Liver (tissue), 9 donors: ENCODE results near the gene CCNL1. TPM values are rescaled to one million over a fixed set of nuclear protein-coding genes. Genes with fewer than 3 reads are reported as not detected.
A peak's percentile ranks its signal among the peaks of the same experiment; 100 is the strongest.

ENCODE experiments used
- DNase-seq: peaks from one replicate; pipeline ENCODE4 v3.0.0-alpha.2; 2017; ENCODE audit warnings: low spot score
- H3K27ac ChIP-seq, 2 donors: one replicate each; pipeline ENCODE4 v1.7.0; 2013; ENCODE audit warnings: inconsistent platforms in 2 of 2, low read length in 2 of 2, control low read depth in 1 of 2, low read depth in 1 of 2, mild to moderate bottlenecking in 1 of 2
- H3K27me3 ChIP-seq, 4 donors: one replicate each; pipeline versions ENCODE4 v1.6.1 to v1.7.0; 2013; ENCODE audit warnings: low read length in 3 of 4, inconsistent platforms in 1 of 4, mild to moderate bottlenecking in 1 of 4, moderate library complexity in 1 of 4; ENCODE audit not compliant: control insufficient read depth in 4 of 4, insufficient read depth in 4 of 4
- H3K36me3 ChIP-seq, 4 donors: one replicate each; pipeline versions ENCODE4 v1.6.1 to v1.7.0; 2013; ENCODE audit warnings: low read length in 3 of 4, mild to moderate bottlenecking in 3 of 4, low read depth in 1 of 4, moderate library complexity in 1 of 4; ENCODE audit not compliant: control insufficient read depth in 4 of 4, insufficient read depth in 3 of 4
- H3K4me1 ChIP-seq, 4 donors: one replicate each; pipeline versions ENCODE4 v1.6.1 to v1.7.0; 2013; ENCODE audit warnings: low read length in 3 of 4, mild to moderate bottlenecking in 3 of 4, moderate library complexity in 1 of 4; ENCODE audit not compliant: control insufficient read depth in 4 of 4, insufficient read depth in 4 of 4
- H3K4me3 ChIP-seq, 3 donors: one replicate each; pipeline versions ENCODE4 v1.6.1 to v1.7.0; 2013; ENCODE audit warnings: low read length in 3 of 3, control low read depth in 1 of 3, low read depth in 1 of 3, mild to moderate bottlenecking in 1 of 3
- H3K9ac ChIP-seq, 2 donors: one replicate each; pipeline ENCODE4 v1.7.0; 2013; ENCODE audit warnings: low read length in 2 of 2, mild to moderate bottlenecking in 2 of 2, moderate library complexity in 2 of 2, control low read depth in 1 of 2, low read depth in 1 of 2
- H3K9me3 ChIP-seq, 4 donors: one replicate each; pipeline versions ENCODE4 v1.6.1 to v1.7.0; 2013; ENCODE audit warnings: low read length in 3 of 4; ENCODE audit not compliant: control insufficient read depth in 4 of 4
- ATF3 ChIP-seq: IDR thresholded peaks from 2 replicates; pipeline ENCODE4 v1.6.1; 2016; ENCODE audit warnings: antibody characterized with exemption
- EGR1 ChIP-seq, 2 donors: IDR thresholded peaks; 2 replicates each; pipeline ENCODE4 v1.6.1; 2016 to 2018; ENCODE audit warnings: antibody characterized with exemption in 2 of 2, low read depth in 2 of 2
- FOXA1 ChIP-seq: IDR thresholded peaks from 2 replicates; pipeline ENCODE4 v1.6.1; 2016; ENCODE audit warnings: antibody characterized with exemption
- FOXA2 ChIP-seq: IDR thresholded peaks from 2 replicates; pipeline ENCODE4 v1.6.1; 2016; ENCODE audit warnings: antibody characterized with exemption
- GABPA ChIP-seq, 2 donors: IDR thresholded peaks in 1 of 2; conservative IDR thresholded peaks in 1 of 2; 2 replicates each; pipeline ENCODE4 v1.6.1; 2016; ENCODE audit warnings: antibody characterized with exemption in 2 of 2, mild to moderate bottlenecking in 1 of 2, moderate library complexity in 1 of 2
- HNF4A ChIP-seq, 2 donors: conservative IDR thresholded peaks; 2 replicates each; pipeline ENCODE4 v1.6.1; 2016; ENCODE audit warnings: antibody characterized with exemption in 2 of 2, mild to moderate bottlenecking in 2 of 2
- HNF4G ChIP-seq: IDR thresholded peaks from 2 replicates; pipeline ENCODE4 v1.6.1; 2016; ENCODE audit warnings: antibody characterized with exemption
- JUND ChIP-seq, 2 donors: IDR thresholded peaks; 2 replicates each; pipeline ENCODE4 v1.6.1; 2016; ENCODE audit warnings: antibody characterized with exemption in 2 of 2
- MAX ChIP-seq: IDR thresholded peaks from 2 replicates; pipeline ENCODE4 v1.6.1; 2016; ENCODE audit warnings: antibody characterized with exemption
- NR2F2 ChIP-seq: IDR thresholded peaks from 2 replicates; pipeline ENCODE4 v1.6.1; 2016; ENCODE audit warnings: antibody characterized with exemption
- RAD21 ChIP-seq, 2 donors: IDR thresholded peaks; 2 replicates each; pipeline ENCODE4 v1.6.1; 2016; ENCODE audit warnings: antibody characterized with exemption in 2 of 2, mild to moderate bottlenecking in 2 of 2
- REST ChIP-seq: IDR thresholded peaks from 2 replicates; pipeline ENCODE4 v1.6.1; 2016; ENCODE audit warnings: antibody characterized with exemption, mild to moderate bottlenecking
- RXRA ChIP-seq, 2 donors: IDR thresholded peaks; 2 replicates each; pipeline ENCODE4 v1.6.1; 2017 to 2018; ENCODE audit warnings: antibody characterized with exemption in 2 of 2, mild to moderate bottlenecking in 1 of 2
- SP1 ChIP-seq: IDR thresholded peaks from 2 replicates; pipeline ENCODE4 v1.6.1; 2018; ENCODE audit warnings: antibody characterized with exemption, mild to moderate bottlenecking
- TAF1 ChIP-seq: conservative IDR thresholded peaks from 2 replicates; pipeline ENCODE4 v1.6.1; 2016; ENCODE audit warnings: antibody characterized with exemption, mild to moderate bottlenecking
- YY1 ChIP-seq: IDR thresholded peaks from 2 replicates; pipeline ENCODE4 v1.6.1; 2016; ENCODE audit warnings: antibody characterized with exemption, mild to moderate bottlenecking
- WGBS: extraction: QIAGEN DNeasy Blood & Tissue Kit; methylation state at CpG from one replicate; pipeline ENCODE4 v1.1.7; 2013; 5-methylcytosine and 5-hydroxymethylcytosine counted together
- polyA plus RNA-seq, 2 donors: library from polyadenylated mRNA; stranded (reverse) in 1 of 2; unstranded in 1 of 2; fragments of 200-250 nt in 1 of 2; fragments of >200 nt in 1 of 2; fragmentation: Nextera tagmentation in 1 of 2; extraction: Ambion mirVana in 1 of 2; gene quantifications; one replicate each; pipeline versions ENCODE4 v1.2.1 to v1.2.3, GENCODE V29; 2013 to 2015
- total RNA-seq, 2 donors: library from RNA; depleted of rRNA; stranded (reverse); fragments of >200 nt; gene quantifications; one replicate each; pipeline ENCODE4 v1.2.3, GENCODE V29; 2014
- TF ChIP-seq, protein P1 (sequence below): fragments of 150-350 bp; IDR thresholded peaks from 2 replicates; pipeline ENCODE4 v1.5.1; 2017; ENCODE audit warnings: improper control_type of control experiment, low read depth, low read length; ENCODE audit not compliant: missing input control
- TF ChIP-seq, protein P2 (sequence below): IDR thresholded peaks from 2 replicates; pipeline ENCODE4 v1.6.1; 2016; ENCODE audit warnings: antibody characterized with exemption
- donor health status: healthy.
- donor health status: healthy.
- donor health status: healthy.
- donor health status: healthy.
- donor health status: healthy.

CCNL1 gene
- total and polyA plus RNA-seq, 4 donors, result 22.7 to 163 (median 95.0) TPM

- Histone ChIP-seq H3K27me3 (no peaks in the 10 kb centered on the region), H3K4me1 (peaks cover 0 to 3% (median 0%) of the 10 kb centered on the region in 4 donors), H3K27ac (no peak overlapping the region), H3K36me3 (no peaks in the 10 kb centered on the region), H3K9ac (peak overlapping the region in 1 of 2 donors; percentile 23), H3K4me3 (no peak overlapping the region), H3K9me3 (peaks cover 0 to 3% (median 0%) of the 10 kb centered on the region in 4 donors)
- WGBS, result 79% methylated on average over 3 of the region's 3 CpGs
- TF ChIP-seq SP1 (no peak), NR2F2 (no peak), TAF1 (no peak), HNF4A (conservative IDR thresholded peaks at IDR 0.05) (no peak), REST (no peak), YY1 (no peak), FOXA2 (no peak), ATF3 (no peak), RAD21 (IDR thresholded peaks at IDR 0.05) (no peak), EGR1 (IDR thresholded peaks at IDR 0.05; ENCODE audit: low read depth in 2 of 2) (no peak), RXRA (IDR thresholded peaks at IDR 0.05) (no peak), MAX (no peak), FOXA1 (no peak), GABPA (IDR thresholded peaks at IDR 0.05 in 1 of 2, conservative IDR thresholded peaks at IDR 0.05 in 1 of 2) (no peak), JUND (IDR thresholded peaks at IDR 0.05) (no peak)
- TF ChIP-seq, protein P1, sequence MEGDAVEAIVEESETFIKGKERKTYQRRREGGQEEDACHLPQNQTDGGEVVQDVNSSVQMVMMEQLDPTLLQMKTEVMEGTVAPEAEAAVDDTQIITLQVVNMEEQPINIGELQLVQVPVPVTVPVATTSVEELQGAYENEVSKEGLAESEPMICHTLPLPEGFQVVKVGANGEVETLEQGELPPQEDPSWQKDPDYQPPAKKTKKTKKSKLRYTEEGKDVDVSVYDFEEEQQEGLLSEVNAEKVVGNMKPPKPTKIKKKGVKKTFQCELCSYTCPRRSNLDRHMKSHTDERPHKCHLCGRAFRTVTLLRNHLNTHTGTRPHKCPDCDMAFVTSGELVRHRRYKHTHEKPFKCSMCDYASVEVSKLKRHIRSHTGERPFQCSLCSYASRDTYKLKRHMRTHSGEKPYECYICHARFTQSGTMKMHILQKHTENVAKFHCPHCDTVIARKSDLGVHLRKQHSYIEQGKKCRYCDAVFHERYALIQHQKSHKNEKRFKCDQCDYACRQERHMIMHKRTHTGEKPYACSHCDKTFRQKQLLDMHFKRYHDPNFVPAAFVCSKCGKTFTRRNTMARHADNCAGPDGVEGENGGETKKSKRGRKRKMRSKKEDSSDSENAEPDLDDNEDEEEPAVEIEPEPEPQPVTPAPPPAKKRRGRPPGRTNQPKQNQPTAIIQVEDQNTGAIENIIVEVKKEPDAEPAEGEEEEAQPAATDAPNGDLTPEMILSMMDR, result no peak
- TF ChIP-seq, protein P2, sequence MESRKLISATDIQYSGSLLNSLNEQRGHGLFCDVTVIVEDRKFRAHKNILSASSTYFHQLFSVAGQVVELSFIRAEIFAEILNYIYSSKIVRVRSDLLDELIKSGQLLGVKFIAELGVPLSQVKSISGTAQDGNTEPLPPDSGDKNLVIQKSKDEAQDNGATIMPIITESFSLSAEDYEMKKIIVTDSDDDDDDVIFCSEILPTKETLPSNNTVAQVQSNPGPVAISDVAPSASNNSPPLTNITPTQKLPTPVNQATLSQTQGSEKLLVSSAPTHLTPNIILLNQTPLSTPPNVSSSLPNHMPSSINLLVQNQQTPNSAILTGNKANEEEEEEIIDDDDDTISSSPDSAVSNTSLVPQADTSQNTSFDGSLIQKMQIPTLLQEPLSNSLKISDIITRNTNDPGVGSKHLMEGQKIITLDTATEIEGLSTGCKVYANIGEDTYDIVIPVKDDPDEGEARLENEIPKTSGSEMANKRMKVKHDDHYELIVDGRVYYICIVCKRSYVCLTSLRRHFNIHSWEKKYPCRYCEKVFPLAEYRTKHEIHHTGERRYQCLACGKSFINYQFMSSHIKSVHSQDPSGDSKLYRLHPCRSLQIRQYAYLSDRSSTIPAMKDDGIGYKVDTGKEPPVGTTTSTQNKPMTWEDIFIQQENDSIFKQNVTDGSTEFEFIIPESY, result no peak
- DNase-seq, result no peak
Observed at GRCh38 chr3:157199841-157200240, 39.9 kb upstream of the CCNL1 start.

- Histone ChIP-seq H3K36me3 (no peaks in the 10 kb centered on the region), H3K4me3 (no peak overlapping the region), H3K27me3 (no peaks in the 10 kb centered on the region), H3K9me3 (peaks cover 0 to 3% (median 0%) of the 10 kb centered on the region in 4 donors), H3K4me1 (no peaks in the 10 kb centered on the region), H3K27ac (no peak overlapping the region), H3K9ac (no peak overlapping the region)
- no peak for DNase-seq
- no peak for TF ChIP-seq FOXA2
- TF ChIP-seq GABPA (IDR thresholded peaks at IDR 0.05 in 1 of 2, conservative IDR thresholded peaks at IDR 0.05 in 1 of 2), result no peak
- no peak for TF ChIP-seq EGR1 (IDR thresholded peaks at IDR 0.05; ENCODE audit: low read depth in 2 of 2)
- no peak for TF ChIP-seq NR2F2
- no peak for TF ChIP-seq HNF4G
- TF ChIP-seq TAF1, result no peak
- TF ChIP-seq JUND (IDR thresholded peaks at IDR 0.05), result no peak
- TF ChIP-seq REST, result no peak
- TF ChIP-seq MAX, result no peak
- no peak for TF ChIP-seq RAD21 (IDR thresholded peaks at IDR 0.05)
- TF ChIP-seq YY1, result no peak
- no peak for TF ChIP-seq HNF4A (conservative IDR thresholded peaks at IDR 0.05)
- TF ChIP-seq SP1, result no peak
Observed at GRCh38 chr3:157195965-157196364, 36.0 kb upstream of the CCNL1 start.
